ENCODE measurements around the gene RAPSN. TPM values are rescaled to one million over a fixed set of nuclear protein-coding genes. Genes with fewer than 3 reads are reported as not detected.

RAPSN gene
- total RNA-seq, 4 donors from 2014 or later: 0.49 TPM; not detected in 3

DNA sequence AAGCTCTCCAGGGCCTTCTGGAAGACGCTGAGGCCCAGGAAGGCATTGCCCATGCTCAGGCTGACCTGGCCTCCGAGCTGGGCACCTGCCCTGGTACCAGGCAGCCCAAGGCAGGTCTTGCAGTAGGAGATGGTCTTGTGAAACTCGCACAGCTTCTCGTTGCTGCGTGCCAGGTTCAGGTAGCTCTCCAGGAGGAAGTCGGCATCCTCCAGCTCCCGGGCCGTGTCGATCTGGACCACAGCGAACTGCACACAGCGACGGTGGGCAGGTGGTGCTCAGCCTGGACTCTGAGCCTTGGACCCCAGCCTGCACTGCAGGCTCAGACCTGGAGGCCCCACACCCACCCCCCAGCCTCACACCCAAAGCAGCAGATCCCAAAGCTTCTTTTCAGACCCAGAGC is 1.0 kb downstream of the RAPSN start:
- no peak overlapping the region for H3K4me3 ChIP-seq (ENCODE audit: low read depth, poor library complexity, severe bottlenecking)
- 87 to 91% methylated on average over 7 to 8 of the region's 12 CpGs for WGBS, 2 donors
- intact Hi-C loops (cut with DNase I; ENCODE audit: low total_unique reads): no loop called here
- no peak for DNase-seq (ENCODE audit: low spot score in 2 of 2)
- TF ChIP-seq, protein P1, sequence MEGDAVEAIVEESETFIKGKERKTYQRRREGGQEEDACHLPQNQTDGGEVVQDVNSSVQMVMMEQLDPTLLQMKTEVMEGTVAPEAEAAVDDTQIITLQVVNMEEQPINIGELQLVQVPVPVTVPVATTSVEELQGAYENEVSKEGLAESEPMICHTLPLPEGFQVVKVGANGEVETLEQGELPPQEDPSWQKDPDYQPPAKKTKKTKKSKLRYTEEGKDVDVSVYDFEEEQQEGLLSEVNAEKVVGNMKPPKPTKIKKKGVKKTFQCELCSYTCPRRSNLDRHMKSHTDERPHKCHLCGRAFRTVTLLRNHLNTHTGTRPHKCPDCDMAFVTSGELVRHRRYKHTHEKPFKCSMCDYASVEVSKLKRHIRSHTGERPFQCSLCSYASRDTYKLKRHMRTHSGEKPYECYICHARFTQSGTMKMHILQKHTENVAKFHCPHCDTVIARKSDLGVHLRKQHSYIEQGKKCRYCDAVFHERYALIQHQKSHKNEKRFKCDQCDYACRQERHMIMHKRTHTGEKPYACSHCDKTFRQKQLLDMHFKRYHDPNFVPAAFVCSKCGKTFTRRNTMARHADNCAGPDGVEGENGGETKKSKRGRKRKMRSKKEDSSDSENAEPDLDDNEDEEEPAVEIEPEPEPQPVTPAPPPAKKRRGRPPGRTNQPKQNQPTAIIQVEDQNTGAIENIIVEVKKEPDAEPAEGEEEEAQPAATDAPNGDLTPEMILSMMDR (IDR thresholded peaks at IDR 0.05): no peak
- TF ChIP-seq POLR2A (IDR thresholded peaks at IDR 0.05): no peak

DNA sequence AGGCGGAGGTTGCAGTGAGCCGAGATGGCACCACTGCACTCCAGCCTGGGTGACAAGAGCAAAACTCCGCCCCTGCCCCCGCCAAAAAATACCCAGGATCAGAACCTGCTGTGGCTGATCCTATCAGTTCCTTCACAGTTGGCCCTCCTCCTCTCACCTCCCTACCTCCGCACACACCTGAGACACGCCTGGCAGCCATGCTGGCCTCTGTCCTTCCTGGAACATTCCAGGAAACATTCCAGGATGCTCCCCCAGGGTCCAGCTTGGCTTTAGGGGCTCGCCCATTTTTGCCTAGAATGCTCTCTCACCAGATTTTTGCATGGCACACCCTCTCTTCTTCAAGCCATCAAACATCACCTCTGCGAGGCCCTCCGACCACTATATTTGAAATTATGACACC is 2.1 kb downstream of the RAPSN start:
- 92 to 94% methylated on average over 9 of the region's 9 CpGs for WGBS, 2 donors
- H3K4me3 ChIP-seq (ENCODE audit: low read depth, poor library complexity, severe bottlenecking): no peak overlapping the region
- DNase-seq (ENCODE audit: low spot score in 2 of 2): no peak
- TF ChIP-seq POLR2A (IDR thresholded peaks at IDR 0.05): no peak
- TF ChIP-seq, protein P1 (IDR thresholded peaks at IDR 0.05): no peak
- intact Hi-C loops (cut with DNase I; ENCODE audit: low total_unique reads): no loop called here

DNA sequence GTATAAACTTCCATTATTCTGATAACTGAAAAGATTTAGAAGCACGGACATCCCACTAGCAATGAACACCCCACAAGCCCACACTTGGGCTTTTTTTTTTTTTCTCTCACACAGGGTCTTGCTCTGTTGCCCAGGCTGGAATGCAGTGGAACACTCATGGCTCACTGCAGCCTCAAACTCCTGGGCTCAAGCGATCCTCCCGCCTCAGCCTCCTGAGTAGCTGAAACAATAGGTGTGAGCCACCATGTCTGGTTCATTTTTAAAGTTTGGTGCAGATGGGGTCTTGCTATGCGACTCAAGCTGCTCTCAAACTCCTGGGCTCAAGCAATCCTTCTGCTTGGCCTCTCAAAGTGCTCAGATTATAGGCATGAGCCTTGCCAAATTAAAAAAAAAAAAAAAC is 3.1 kb downstream of the RAPSN start:
- DNase-seq (ENCODE audit: low spot score in 2 of 2): no peak
- H3K4me3 ChIP-seq (ENCODE audit: low read depth, poor library complexity, severe bottlenecking): no peak overlapping the region
- 89 to 95% methylated on average over 4 of the region's 4 CpGs for WGBS, 2 donors
- intact Hi-C loops (cut with DNase I; ENCODE audit: low total_unique reads): no loop called here
- TF ChIP-seq, protein P1 (IDR thresholded peaks at IDR 0.05): no peak
- TF ChIP-seq POLR2A (IDR thresholded peaks at IDR 0.05): no peak

DNA sequence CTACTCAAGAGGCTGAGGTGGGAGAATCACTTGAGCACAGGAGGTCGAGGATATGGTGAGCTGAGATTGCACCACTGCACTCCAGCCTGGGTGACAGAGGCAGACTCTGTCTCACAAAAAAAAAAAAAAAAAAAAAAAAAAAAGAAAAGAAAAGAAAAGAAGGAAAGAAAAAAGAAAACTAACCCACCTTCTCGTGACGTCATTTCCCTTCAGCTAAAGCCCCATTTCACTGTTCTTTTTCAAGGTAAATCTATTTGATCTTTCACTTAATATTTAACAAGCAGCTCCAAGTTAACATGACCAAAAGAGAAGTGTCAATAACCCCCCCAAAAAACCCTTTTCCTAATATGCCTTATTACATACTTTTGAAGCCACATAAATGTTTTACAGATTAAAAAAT is 5.1 kb downstream of the RAPSN start:
- no peak for DNase-seq (ENCODE audit: low spot score in 2 of 2)
- TF ChIP-seq, protein P1 (IDR thresholded peaks at IDR 0.05): no peak
- TF ChIP-seq POLR2A (IDR thresholded peaks at IDR 0.05): no peak

DNA sequence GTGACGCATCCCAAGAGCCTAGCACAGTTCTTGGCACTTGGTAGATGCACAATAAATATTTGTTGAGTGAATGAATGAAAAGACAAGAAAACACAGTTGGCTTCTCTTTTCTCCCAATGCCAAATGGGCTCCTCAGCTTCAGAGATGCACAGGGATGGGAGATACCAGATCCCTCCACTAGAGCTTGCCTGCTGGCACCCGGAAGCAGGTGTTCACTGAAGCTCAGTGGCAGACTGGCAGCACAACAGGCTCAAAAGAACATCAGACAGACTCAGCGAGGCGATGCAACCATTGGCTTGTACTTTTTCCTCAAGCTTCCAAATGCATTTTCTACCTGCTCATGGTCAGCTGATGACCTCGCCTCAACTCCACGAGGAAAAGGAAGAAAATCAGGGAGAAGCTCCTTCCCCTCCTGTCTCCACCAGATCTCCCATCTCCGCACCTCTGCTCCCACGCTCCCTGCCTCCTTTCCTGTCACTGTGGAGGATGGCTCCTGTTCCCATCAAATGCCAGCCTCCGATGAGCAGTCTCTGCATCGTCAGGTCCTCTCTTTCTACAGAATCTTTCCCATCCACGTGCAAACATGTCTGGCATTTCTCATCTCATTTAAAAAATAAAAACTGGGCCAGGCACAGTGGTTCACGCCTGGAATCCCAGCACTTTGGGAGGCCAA is 5.8 kb downstream of the RAPSN start:
- TF ChIP-seq, protein P1 (IDR thresholded peaks at IDR 0.05): no peak
- no peak for TF ChIP-seq POLR2A (IDR thresholded peaks at IDR 0.05)
- H3K4me3 ChIP-seq (ENCODE audit: low read depth, poor library complexity, severe bottlenecking): no peak overlapping the region
- WGBS, 2 donors: 84 to 86% methylated on average over 12 of the region's 12 CpGs
- no peak for DNase-seq (ENCODE audit: low spot score in 2 of 2)
- intact Hi-C loops (cut with DNase I; ENCODE audit: low total_unique reads): no loop called here

More for the DNA sequence above, 5.1 kb downstream of the RAPSN start:
- no peak overlapping the region for H3K4me3 ChIP-seq (ENCODE audit: low read depth, poor library complexity, severe bottlenecking)
- whole genome bisulfite sequencing, 2 donors: 79 to 84% methylated on average over 3 of the region's 3 CpGs
- intact Hi-C loops (cut with DNase I; ENCODE audit: low total_unique reads): no loop called here

DNA sequence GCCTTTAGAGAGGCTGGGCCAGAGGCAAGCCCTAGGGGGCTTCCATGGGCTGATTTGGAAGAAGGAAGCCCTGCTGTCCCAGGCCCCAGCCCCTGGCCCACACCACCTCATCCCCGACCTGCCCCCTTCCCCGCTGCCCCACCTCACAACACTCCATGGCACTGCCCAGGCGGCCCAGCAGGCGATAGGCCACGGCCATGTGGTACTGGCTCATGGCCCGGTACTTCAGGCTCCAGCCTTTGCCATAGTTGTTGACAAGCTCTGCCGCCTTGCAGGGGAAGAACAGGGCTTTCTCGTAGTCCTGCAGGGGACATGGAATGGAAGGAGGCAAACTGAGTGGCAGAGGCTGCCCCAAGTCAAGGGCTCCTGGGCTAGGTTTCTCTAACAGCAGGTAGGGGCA is 6.4 kb downstream of the RAPSN start:
- intact Hi-C loops (cut with DNase I; ENCODE audit: low total_unique reads): no loop called here
- TF ChIP-seq, protein P1 (IDR thresholded peaks at IDR 0.05): no peak
- no peak for TF ChIP-seq POLR2A (IDR thresholded peaks at IDR 0.05)
- no peak for DNase-seq (ENCODE audit: low spot score in 2 of 2)
- WGBS, 2 donors: 90 to 92% methylated on average over 8 of the region's 8 CpGs
- H3K4me3 ChIP-seq (ENCODE audit: low read depth, poor library complexity, severe bottlenecking): no peak overlapping the region
